ENCODE results near the gene ICAM5. TPM values are rescaled to one million over a fixed set of nuclear protein-coding genes. Genes with fewer than 3 reads are reported as not detected.
A peak's percentile ranks its signal among the peaks of the same experiment; 100 is the strongest.

The ICAM5 gene
- total RNA-seq, 1 donor from 2014 or later = 5.7 TPM

DNA sequence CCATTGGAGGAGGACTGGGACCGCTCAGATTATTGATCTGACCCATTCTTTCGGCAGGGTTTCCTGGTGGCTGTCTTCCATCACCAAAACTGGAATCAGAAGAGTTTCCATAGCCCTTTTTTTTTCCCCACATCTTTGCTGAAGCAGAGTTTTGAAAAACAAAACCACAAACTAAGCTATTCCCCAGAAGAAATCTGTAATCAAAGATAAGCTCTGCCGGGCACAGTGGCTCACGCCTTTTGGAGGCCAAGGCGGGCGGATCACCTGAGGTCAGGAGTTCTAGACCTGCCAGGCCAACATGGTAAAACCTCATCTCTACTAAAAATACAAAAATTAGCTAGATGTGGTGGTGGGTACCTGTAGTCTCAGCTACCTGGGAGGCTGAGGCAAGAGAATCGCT is 23.0 kb upstream of the ICAM5 start:
- Mint-ChIP-seq H3K4me1 (no peaks in the 10 kb centered on the region), H3K36me3 (no peaks in the 10 kb centered on the region), H3K27ac (no peak overlapping the region), H3K4me3 (no peak overlapping the region), H3K27me3 (ENCODE audit: low read depth) (peaks cover 31% of the 10 kb centered on the region), H3K9me3 (no peaks in the 10 kb centered on the region)
- TF ChIP-seq, protein P1, sequence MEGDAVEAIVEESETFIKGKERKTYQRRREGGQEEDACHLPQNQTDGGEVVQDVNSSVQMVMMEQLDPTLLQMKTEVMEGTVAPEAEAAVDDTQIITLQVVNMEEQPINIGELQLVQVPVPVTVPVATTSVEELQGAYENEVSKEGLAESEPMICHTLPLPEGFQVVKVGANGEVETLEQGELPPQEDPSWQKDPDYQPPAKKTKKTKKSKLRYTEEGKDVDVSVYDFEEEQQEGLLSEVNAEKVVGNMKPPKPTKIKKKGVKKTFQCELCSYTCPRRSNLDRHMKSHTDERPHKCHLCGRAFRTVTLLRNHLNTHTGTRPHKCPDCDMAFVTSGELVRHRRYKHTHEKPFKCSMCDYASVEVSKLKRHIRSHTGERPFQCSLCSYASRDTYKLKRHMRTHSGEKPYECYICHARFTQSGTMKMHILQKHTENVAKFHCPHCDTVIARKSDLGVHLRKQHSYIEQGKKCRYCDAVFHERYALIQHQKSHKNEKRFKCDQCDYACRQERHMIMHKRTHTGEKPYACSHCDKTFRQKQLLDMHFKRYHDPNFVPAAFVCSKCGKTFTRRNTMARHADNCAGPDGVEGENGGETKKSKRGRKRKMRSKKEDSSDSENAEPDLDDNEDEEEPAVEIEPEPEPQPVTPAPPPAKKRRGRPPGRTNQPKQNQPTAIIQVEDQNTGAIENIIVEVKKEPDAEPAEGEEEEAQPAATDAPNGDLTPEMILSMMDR (IDR thresholded peaks at IDR 0.05; ENCODE audit: unreplicated experiment) = no peak
- no peak for DNase-seq (ENCODE audit: low spot score in 2 of 2, unreplicated experiment in 2 of 2)

DNA sequence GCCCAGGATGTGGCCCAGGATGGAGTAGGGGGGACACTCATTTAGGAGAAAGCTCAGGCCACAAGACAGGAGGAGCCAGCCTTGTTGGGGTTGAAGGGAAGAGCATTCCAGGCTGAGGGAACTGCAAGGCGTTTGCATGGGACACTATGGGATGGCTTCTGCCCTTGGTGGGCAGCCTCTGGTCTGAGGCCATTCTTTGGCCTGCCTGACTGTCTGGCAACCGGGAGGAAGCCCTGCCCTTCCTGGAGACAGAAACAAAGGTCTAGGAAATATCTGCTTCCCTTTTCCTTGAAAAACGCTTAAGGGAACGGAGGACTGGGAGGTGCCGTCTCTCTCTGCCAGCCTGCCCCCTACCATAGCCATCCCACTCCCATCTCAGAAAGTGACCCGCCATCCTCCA is 21.7 kb upstream of the ICAM5 start:
- H3K27me3 Mint-ChIP-seq (ENCODE audit: low read depth) = peaks cover 42% of the 10 kb centered on the region
- H3K4me3 Mint-ChIP-seq = no peak overlapping the region
- no peak for DNase-seq (ENCODE audit: low spot score in 2 of 2, unreplicated experiment in 2 of 2)
- H3K36me3 Mint-ChIP-seq = no peaks in the 10 kb centered on the region
- H3K27ac Mint-ChIP-seq = no peak overlapping the region
- H3K4me1 Mint-ChIP-seq = no peaks in the 10 kb centered on the region
- TF ChIP-seq, protein P1 (IDR thresholded peaks at IDR 0.05; ENCODE audit: unreplicated experiment) = no peak
- no peaks in the 10 kb centered on the region for H3K9me3 Mint-ChIP-seq

DNA sequence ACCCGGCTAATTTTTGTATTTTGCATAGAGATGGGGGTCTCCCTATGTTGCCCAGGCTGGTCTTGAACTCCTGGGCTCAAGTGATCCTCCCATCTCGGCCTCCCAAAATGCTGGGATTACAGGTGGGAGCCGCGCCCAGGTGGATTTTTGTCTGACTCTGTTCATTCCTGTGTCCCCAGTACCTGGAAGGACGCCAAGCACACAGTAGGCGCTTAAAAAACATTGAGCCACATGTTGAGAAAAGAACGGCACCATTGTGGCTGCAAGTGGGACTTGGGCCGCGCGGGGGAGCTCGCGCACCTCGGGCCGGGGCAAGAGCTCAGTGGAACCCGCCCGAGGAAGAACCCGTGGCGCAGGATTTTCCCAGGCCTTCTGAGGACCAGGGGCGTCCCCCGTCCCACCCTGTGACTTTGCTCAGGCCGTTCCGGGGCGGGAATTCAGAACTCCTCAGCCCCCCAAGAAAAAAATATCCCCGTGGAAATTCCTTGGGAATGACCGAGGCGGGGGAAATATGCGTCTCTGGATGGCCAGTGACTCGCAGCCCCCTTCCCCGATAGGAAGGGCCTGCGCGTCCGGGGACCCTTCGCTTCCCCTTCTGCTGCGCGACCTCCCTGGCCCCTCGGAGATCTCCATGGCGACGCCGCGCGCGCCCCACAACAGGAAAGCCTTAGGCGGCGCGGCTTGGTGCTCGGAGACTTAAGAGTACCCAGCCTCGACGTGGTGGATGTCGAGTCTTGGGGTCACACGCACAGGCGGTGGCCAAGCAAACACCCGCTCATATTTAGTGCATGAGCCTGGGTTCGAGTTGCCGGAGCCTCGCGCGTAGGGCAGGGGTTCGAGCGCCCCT is 20.2 kb upstream of the ICAM5 start:
- TF ChIP-seq, protein P1 (IDR thresholded peaks at IDR 0.05; ENCODE audit: unreplicated experiment) = peak; percentile 84
- Mint-ChIP-seq H3K4me3 (peak overlapping the region; percentile 55), H3K36me3 (no peaks in the 10 kb centered on the region), H3K27ac (no peak overlapping the region), H3K27me3 (ENCODE audit: low read depth) (peaks cover 46% of the 10 kb centered on the region), H3K9me3 (no peaks in the 10 kb centered on the region), H3K4me1 (no peaks in the 10 kb centered on the region)
- DNase-seq (ENCODE audit: low spot score in 2 of 2, unreplicated experiment in 2 of 2) = peak; percentile 70 to 89

DNA sequence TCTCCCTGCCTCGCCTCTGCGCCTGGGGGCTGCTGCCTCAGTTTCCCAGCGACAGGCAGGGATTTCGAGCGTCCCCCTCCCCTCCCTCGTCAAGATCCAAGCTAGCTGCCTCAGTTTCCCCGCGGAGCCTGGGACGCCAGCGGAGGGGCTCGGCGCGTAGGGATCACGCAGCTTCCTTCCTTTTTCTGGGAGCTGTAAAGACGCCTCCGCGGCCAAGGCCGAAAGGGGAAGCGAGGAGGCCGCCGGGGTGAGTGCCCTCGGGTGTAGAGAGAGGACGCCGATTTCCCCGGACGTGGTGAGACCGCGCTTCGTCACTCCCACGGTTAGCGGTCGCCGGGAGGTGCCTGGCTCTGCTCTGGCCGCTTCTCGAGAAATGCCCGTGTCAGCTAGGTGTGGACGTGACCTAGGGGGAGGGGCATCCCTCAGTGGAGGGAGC is 19.6 kb upstream of the ICAM5 start:
- peaks cover 50% of the 10 kb centered on the region for H3K27me3 Mint-ChIP-seq (ENCODE audit: low read depth)
- peak overlapping the region; percentile 55 for H3K4me3 Mint-ChIP-seq
- no peaks in the 10 kb centered on the region for H3K4me1 Mint-ChIP-seq
- H3K9me3 Mint-ChIP-seq = no peaks in the 10 kb centered on the region
- no peaks in the 10 kb centered on the region for H3K36me3 Mint-ChIP-seq
- no peak for DNase-seq (ENCODE audit: low spot score in 2 of 2, unreplicated experiment in 2 of 2)
- TF ChIP-seq, protein P1 (IDR thresholded peaks at IDR 0.05; ENCODE audit: unreplicated experiment) = no peak
- H3K27ac Mint-ChIP-seq = no peak overlapping the region

DNA sequence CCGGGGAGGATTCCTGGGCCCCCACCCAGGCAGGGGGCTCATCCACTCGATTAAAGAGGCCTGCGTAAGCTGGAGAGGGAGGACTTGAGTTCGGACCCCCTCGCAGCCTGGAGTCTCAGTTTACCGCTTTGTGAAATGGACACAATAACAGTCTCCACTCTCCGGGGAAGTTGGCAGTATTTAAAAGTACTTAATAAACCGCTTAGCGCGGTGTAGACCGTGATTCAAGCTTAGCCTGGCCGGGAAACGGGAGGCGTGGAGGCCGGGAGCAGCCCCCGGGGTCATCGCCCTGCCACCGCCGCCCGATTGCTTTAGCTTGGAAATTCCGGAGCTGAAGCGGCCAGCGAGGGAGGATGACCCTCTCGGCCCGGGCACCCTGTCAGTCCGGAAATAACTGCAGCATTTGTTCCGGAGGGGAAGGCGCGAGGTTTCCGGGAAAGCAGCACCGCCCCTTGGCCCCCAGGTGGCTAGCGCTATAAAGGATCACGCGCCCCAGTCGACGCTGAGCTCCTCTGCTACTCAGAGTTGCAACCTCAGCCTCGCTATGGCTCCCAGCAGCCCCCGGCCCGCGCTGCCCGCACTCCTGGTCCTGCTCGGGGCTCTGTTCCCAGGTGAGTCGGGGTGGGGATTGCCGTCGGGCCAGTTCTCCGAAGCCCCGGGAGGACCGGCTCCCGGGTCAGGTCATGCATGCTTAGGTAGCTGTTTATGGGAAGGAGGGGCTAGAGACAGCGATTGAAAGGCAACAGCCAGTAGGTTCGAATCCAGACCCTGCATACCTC is 18.9 kb upstream of the ICAM5 start, which contains the start of gene ICAM1:
TSS of gene ICAM1 (plus strand) at position 505 of the 779 bp plus-strand sequence. CDS start at position 545, 40 bp downstream.
- H3K4me3 Mint-ChIP-seq = peak within 1 kb of the TSS; percentile 55
- H3K9me3 Mint-ChIP-seq = no peaks in the 10 kb centered on the region
- no peak within 1 kb of the TSS for H3K27ac Mint-ChIP-seq
- no peaks in the 10 kb centered on the region for H3K4me1 Mint-ChIP-seq
- TF ChIP-seq, protein P1 (IDR thresholded peaks at IDR 0.05; ENCODE audit: unreplicated experiment) = no peak
- H3K27me3 Mint-ChIP-seq (ENCODE audit: low read depth) = peaks cover 50% of the 10 kb centered on the region
- no peaks in the 10 kb centered on the region for H3K36me3 Mint-ChIP-seq
- DNase-seq (ENCODE audit: low spot score in 2 of 2, unreplicated experiment in 2 of 2) = no peak

Measured in mesothelial cell of epicardium (in vitro differentiated cells).